GM19043 (cell line): ENCODE results near the gene ABHD3.
"Not testable (repeated sequence)": the region's sequence is repeated elsewhere in the genome, so short reads cannot be mapped to it uniquely, and the experiment has no call there.

ENCODE experiments used
- ATAC-seq: cut with Tn5 transposase; IDR thresholded peaks from one replicate; pipeline ENCODE4 v1.9.1; 2021; ENCODE audit warnings: low read depth; ENCODE audit not compliant: unreplicated experiment

ABHD3 gene

DNA sequence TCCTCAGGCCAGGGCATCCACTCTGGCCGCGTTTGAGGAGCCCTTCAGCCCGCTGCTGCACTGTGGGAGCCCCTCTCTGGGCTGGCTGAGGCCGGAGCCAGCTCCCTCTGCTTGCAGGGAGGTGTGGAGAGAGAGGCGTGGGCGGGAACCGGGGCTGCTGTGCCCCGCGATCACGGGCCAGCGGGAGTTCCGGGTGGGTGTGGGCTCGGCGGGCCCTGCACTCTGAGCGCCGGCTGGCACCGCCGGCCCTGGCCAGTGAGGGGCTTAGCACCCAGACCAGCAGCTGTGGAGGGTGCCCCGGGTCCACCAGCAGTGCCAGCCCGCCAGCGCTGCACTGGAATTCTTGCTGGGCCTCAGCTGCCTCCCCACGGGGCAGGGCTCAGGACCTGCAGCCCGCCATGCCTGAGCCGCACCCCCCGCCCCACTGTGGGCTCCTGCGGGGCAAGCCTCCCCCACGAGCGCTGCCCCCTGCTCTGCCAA is 1.9 kb upstream of the ABHD3 start:
- ATAC-seq, result no peak

DNA sequence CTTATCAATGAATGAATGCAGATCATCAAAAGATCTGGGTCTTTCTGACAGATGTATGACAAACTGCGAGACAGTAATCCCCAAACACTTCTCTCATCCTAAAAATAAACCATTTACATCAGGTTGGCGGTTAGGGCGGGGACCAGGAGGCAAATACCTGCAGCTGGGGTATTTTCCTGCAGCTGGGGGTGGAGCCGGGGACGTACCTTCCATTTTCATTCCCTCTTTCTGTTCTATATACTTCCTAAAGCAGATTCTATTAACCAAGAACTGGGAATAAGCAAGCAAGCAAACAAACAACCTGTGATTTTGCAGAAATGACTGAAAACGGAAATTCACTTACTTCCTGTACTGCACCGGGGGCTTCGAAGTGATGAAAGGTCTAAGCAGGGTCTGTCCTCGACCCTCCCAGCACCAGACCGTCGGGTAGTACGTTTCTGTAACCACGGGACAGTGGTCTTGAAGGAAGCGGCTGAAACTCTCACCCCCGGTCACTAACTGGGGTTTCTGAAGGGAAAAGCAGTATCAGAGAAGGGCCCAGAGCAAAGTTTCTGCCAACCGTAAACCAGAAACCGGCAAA is 1.2 kb downstream of the ABHD3 start:
- ATAC-seq, result no peak

DNA sequence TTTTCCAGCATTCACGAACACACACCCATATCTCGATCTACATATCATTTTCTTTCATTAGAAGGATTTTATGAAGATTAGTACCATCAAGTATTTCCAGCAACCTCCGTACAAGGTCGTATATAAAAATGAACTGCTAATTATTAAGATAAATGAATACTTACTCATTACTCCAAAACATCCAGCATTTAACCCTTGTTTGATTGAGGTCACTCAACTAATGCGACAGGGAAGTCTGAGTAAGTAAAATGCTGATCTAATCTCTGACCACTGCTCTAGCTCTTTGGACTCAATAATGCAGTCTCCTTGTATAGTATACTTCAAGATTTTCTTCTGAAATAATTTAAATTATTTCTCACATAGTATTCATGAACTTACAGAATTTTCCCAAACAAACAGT is 2.0 kb downstream of the ABHD3 start:
- ATAC-seq, result no peak

DNA sequence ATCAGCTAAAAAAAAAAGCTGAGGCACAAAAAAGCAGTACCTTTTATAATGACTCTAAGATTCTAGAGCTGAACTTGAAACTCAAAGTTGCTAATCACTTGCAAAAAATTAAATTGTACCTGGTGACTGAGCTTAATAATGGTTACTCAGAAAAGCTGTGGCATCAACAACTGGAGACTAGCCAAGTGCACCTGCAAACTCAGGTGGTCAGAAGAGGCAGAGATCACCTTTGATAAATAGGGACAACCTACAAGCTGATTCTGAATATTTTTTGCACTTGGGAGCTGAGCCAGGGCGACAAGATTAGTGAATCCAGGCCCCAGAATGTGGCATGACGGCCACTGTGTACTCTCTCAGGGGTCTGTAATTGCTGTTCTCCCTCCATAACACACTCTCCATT is 3.0 kb downstream of the ABHD3 start:
- ATAC-seq, result no peak

- no peak for ATAC-seq
Observed at GRCh38 chr18:21700528-21701075, 4.0 kb downstream of the ABHD3 start.

DNA sequence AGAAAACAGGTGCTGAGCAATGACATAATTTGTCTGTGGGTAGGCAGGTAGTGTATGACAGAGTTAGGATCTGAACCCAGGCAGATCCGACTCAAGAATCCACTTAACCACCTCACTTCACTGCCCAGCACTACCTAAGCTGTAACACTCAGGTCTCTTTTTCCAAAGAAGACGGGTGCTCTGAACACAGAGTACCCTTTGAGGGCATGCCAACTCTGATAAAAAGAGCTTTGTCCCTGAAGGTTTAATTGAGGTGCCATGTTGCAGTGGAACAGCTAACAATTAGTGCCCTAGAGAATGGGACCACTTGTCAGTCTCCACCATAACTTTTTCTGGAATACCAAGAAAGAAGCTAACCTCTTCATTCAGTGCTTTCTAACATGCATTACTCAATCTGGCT is 11.3 kb downstream of the ABHD3 start:
- ATAC-seq, result no peak

DNA sequence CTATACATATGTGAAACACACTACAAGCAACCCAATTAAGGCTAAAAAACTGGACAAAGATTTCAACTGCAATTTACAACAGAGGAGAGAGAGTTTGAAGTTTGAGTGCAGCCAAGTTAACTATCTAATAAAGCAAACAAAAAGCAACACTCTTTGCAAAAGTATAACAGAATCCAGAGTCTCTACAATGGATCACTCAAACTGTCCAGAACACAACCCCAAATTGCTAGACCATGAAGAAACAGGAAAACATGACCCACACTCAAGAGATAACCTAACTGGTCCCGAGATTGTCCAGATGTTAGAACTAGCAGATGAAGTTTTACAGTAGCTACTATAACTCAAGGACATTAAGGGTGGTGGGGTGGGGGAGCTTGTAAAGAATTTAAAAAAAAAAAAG is 14.8 kb downstream of the ABHD3 start:
- no peak for ATAC-seq

DNA sequence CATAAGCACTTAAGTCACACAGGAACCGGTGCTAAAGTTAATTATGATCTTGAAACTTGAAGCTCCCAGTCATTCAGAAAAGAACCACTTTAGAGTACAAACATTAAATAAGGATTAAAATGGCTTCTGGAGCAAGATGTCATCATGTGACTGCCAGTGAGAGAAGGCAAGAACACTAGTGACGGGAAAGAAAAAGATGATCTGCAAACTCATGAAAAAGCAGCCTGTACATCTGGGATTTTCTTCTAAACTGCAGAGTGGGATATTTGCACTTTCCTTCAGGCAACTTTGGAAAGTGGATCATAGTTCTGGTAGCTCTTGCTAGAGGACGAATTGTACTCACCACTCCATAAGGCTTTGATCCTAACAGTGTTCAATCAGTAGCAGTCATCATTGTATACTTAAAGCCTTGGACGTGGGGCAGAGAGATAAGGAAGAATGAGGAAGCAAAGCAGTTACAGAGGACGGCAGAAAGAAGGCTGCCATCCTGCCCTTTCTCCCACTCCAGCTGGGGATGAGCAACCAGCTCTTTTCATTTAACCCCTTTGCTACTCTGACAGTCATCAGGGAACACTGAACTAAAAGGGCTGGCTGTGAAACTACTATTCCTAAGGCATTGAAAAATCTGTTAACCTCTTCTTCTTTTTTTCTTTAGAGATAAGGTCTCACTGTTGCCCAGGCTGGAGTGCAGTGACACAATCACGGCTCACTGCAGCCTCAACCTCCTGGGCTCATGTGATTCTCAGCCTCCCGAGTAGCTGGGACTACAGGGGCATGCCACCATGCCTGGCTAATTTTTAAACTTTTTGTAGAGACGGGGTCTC is 18.1 kb downstream of the ABHD3 start:
- no peak for ATAC-seq

- peak; percentile 85 for ATAC-seq
Observed at GRCh38 chr18:21685556-21685981, 19.0 kb downstream of the ABHD3 start.

DNA sequence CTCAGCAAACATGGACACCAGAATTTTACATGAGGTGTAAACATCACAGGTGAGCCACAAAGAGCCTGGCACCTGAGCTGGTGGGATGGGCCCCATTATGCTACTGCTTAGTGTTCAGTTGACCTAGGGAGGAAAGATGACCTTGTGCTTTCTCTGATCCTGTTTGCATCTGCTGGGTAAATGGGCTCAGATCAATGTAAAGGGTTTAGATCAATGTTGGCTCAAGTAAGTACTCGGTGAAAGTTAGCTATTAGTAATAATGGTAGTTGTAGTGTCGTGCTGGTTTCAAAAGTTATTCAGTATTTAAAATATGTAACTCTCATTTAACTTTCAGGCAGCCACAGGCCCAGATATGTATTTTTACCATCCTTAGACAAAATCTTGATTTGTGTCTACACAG is 19.8 kb downstream of the ABHD3 start:
- ATAC-seq, result peak; percentile 41

DNA sequence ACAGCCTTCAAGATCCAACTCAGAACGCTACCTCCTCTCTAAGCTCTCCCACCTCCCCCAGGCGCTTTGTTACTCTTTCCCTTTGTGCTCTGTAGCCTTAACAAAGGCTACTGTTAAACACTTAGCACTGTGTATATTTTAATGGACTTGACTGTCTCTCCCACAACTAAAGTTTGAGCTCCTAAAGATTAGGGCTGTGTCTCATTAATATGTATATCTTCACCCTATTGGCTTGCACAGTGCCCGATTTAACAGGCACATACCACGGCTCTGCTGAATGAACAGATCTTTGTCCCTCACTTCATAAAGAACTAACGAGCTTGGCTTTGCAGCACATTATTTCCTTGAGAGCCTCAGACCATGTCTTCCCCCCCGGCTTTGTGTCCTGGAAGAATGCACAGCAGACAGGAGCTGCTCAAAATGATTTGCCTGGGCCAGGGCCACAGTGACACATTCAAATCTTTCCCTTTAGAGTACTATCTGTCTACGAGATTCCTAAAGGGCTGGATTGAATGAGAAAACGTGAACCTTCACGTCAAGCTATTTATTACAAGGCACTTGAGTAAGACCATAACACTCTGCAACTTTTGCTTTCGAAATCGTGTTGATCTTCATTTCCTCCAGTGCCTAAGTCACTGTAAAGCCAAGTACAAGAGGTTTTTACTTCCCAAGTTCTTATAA is 22.1 kb downstream of the ABHD3 start:
- peak; percentile 39 for ATAC-seq

DNA sequence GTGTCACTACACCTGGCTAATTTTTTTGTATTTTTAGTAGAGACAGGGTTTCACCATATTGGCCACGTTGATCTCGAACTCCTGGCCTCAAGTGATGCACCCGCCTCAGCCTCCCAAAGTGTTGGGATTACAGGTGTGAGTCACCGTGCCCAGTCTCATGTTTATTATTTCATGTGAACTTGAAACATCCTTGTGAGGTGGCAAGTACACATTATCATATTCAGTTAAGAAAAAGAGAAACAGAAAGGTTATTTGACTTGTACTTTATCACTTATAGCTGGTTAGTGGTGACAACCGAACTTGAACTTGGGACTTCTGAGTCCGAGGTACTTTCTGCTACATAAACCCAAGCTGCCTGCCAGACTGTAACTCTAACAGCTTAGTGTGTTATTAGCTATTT is 24.4 kb downstream of the ABHD3 start:
- ATAC-seq, result no peak

GRCh38 chr18:21678859-21679258 is 25.7 kb downstream of the ABHD3 start:
- no peak for ATAC-seq

GRCh38 chr18:21675354-21675753 is 29.2 kb downstream of the ABHD3 start:
- not testable (repeated sequence) for ATAC-seq

- ATAC-seq, result no peak
Observed at GRCh38 chr18:21672521-21673267, 31.9 kb downstream of the ABHD3 start.

DNA sequence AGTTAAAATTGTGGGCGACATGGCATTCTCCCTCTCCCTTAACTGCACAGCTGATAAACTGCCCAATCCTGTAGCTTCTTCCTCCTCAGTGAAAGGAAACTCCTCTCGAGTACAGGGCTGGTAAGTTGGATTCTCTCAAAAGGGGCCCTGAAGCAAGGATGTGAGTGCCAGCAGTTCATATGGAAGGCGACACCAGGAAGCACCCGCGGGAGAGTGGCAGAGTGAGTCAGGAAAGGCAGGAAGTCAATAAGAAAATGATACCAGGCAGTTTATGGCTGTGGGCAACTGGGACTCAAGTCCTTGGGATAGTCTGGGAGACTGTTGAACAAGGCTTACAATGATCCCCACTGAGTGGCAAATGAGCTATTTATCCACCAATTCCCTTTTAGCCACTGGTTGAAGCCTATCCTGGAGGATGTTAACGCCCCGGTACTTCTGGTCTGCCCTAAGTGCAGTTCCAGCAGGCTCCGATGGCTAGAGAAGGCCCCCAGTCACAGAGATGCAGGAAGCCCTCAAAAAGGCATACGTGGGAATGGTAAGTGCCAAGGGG is 34.8 kb downstream of the ABHD3 start:
- no peak for ATAC-seq

DNA sequence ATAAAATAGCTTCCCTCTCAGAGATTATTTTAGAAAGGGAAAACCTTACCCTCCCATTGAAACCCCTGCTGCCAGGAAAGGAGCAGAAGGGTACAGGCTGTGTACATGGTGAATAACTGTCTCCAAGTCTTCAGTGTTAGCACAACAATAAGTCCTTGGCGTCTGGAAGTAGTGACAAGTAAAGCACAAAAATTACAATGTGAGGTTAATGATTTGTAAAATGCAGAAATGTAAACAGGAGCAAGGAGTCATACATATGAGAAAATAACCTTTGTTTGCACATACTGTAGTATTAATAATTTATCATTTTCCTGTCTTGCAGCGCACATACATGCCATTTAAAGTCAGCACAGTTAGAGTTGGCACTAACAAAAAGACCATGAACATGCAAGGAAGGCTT is 40.5 kb downstream of the ABHD3 start:
- no peak for ATAC-seq

- no peak for ATAC-seq
Observed at GRCh38 chr18:21663578-21663977, 41.0 kb downstream of the ABHD3 start.

- no peak for ATAC-seq
Observed at GRCh38 chr18:21662581-21662980, 42.0 kb downstream of the ABHD3 start.

GRCh38 chr18:21660078-21660477 is 44.5 kb downstream of the ABHD3 start:
- no peak for ATAC-seq
